ENCODE data around the gene HSD17B13.

HSD17B13 gene

DNA sequence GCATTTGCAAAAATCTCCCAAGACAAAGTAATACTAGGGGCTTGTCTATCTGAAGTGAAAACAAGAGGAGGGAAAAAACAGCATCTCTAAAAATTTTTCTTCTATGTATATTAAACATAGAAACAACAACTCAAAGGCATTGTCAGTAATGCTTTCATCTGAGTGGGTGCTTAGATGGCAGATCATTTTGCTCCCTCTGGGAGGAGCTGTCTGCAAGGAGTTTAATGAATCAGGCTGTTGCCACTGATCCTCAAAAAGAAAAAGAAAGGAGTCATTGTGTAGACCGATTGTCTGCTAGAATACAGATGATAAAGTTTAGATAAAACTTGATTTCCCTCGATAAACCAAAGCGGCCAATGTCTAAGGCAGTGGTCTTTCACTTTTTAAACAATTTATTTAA is 52.5 kb downstream of the HSD17B13 start:
- DNase-seq (ENCODE audit: extremely low read depth in 1 of 2, low read depth in 1 of 2) = no peak

DNA sequence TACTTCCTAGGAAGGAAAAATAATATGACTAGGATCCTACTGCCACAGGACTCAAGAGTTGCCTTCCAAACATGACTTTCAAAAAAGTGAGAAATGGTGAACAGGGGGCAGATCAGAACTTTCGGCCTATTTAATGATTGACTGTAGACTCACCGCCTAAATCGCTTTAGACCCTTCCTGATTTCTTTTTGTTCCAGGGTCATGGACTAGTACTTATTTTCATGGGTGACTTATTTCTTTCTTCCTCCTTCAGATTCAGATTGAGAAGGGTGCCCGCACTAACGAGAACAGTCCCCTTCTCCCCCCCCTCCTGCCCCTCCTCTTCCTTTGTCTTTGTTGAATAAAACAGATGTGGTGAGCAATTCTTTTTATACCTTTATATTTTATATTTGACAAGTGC is 54.3 kb downstream of the HSD17B13 start:
- no peak for DNase-seq (ENCODE audit: extremely low read depth in 1 of 2, low read depth in 1 of 2)

- no peak for DNase-seq (ENCODE audit: extremely low read depth in 1 of 2, low read depth in 1 of 2)
Measured at GRCh38 chr4:87266986-87267385, 55.7 kb downstream of the HSD17B13 start.

DNA sequence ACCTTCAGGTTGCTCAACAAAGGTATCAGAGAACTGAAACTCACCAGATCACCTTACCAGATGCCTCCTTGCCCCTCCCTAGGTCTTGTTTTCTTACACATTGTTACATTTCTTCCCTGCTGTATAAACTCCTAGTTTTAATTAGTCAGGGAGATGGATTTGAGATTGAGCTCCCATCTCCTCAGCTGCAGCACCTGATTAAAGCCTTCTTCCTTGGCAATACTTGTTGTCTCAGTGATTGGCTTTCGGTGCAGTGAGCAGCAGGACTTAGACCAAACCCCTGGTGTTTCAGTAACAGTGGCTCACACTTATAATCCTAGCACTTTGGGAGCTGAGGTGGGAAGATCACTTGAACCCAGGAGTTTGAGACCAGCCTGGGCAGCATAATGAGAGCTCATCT is 59.8 kb downstream of the HSD17B13 start:
- no peak for DNase-seq (ENCODE audit: extremely low read depth in 1 of 2, low read depth in 1 of 2)

GRCh38 chr4:87260477-87260876 is 62.2 kb downstream of the HSD17B13 start:
- no peak for DNase-seq (ENCODE audit: extremely low read depth in 1 of 2, low read depth in 1 of 2)

DNA sequence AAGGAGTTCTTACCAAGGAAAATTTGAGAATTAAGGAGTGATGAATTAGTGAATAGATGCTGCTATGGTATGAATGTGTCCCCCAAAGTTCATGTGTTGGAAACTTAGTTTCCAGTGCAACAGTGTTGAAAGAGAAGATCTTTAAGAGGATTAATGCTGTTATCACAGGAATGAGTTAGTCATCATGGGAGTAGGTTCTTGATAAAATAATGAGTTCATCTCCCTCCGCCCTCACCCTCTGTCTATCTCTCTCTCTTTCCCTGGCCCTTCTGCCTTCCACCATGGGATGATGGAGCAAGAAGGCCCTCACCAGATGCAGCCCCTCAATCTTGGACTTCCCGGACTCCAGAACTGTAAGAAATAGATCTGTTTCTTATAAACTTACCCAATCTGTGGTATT is 64.0 kb downstream of the HSD17B13 start:
- no peak for DNase-seq (ENCODE audit: extremely low read depth in 1 of 2, low read depth in 1 of 2)

GRCh38 chr4:87257523-87257922 is 65.2 kb downstream of the HSD17B13 start:
- no peak for DNase-seq (ENCODE audit: extremely low read depth in 1 of 2, low read depth in 1 of 2)

GRCh38 chr4:87255755-87256154 is 66.9 kb downstream of the HSD17B13 start:
- DNase-seq (ENCODE audit: extremely low read depth in 1 of 2, low read depth in 1 of 2) = no peak

Measured in stimulated activated CD8-positive, alpha-beta memory T cell treated with anti-CD3 and anti-CD28 coated beads, Interleukin-7, amount 100 ng/mL, for 48 hours (primary cell).